Panc1 (cell line): ENCODE data around the gene CACNA2D4. TPM values are rescaled to one million over a fixed set of nuclear protein-coding genes. Genes with fewer than 3 reads are reported as not detected.
"Not testable (repeated sequence)": the region's sequence is repeated elsewhere in the genome, so short reads cannot be mapped to it uniquely, and the experiment has no call there.

Experiments used
- ATAC-seq: fragments of 200-7000 bp; cut with Tn5 transposase; 2 replicates; pipeline ENCODE4 v1.9.1; 2020; ENCODE audit warnings: mild to moderate bottlenecking, moderate library complexity
- BruUV-seq: library from RNA; stranded (reverse); fragments of 400-500 nt; replicated peaks from 2 replicates; lab custom pipeline; 2021; lab: Mats Ljungman, UMichigan
- CTCF ChIA-PET: fragments of 300-600 bp; sonication (Branson Sonifier 250); formaldehyde crosslinking; loops from one replicate; lab custom pipeline; 2022; ENCODE audit warnings: antibody characterized with exemption; lab: Charles Lee
- POLR2A ChIA-PET: fragments of 300-600 bp; sonication (Branson Sonifier 250); formaldehyde crosslinking; loops from one replicate; lab custom pipeline; 2022; ENCODE audit warnings: antibody characterized with exemption; lab: Charles Lee
- DNase-seq: peaks from one replicate; pipeline ENCODE4 v3.0.0-alpha.2; 2010; ENCODE audit warnings: low read depth, low spot score
- H3K27ac ChIP-seq: 2 replicates; pipeline ENCODE4 v1.5.1; 2011; ENCODE audit warnings: mild to moderate bottlenecking, low read length, inconsistent platforms
- H3K27me3 ChIP-seq: fragments of 200-500 bp; sonication (Bioruptor generic); 2 replicates; pipeline ENCODE4 v1.6.0; 2014; ENCODE audit warnings: low read length, inconsistent platforms; ENCODE audit not compliant: control insufficient read depth, insufficient read depth
- H3K36me3 ChIP-seq: fragments of 200-500 bp; sonication (Bioruptor generic); 2 replicates; pipeline ENCODE4 v1.5.1; 2014; ENCODE audit warnings: inconsistent platforms, mild to moderate bottlenecking, low read length, moderate library complexity; ENCODE audit not compliant: control insufficient read depth, insufficient read depth
- H3K4me1 ChIP-seq: 2 replicates; pipeline ENCODE4 v1.5.1; 2011; ENCODE audit warnings: inconsistent platforms, mild to moderate bottlenecking, low read length, moderate library complexity; ENCODE audit not compliant: control insufficient read depth, insufficient read depth
- H3K4me3 ChIP-seq, 2 experiments: 2 replicates each; pipeline ENCODE4 v1.5.1; 2011 to 2012; ENCODE audit warnings: low read depth in 2 of 2, low read length in 2 of 2, mild to moderate bottlenecking in 2 of 2, inconsistent platforms in 1 of 2, moderate library complexity in 1 of 2
- H3K9me3 ChIP-seq: fragments of 200-500 bp; sonication (Bioruptor generic); 2 replicates; pipeline ENCODE4 v1.5.1; 2014; ENCODE audit warnings: low read depth, mild to moderate bottlenecking, inconsistent platforms, low read length, moderate library complexity; ENCODE audit not compliant: control insufficient read depth, insufficient read depth
- POLR2AphosphoS5 ChIP-seq: IDR thresholded peaks from 2 replicates; pipeline ENCODE4 v1.6.1; 2012; ENCODE audit warnings: mild to moderate bottlenecking, low read depth, low read length, moderate library complexity
- SIN3A ChIP-seq: IDR thresholded peaks from 2 replicates; pipeline ENCODE4 v1.6.1; 2012; ENCODE audit warnings: low read depth, mild to moderate bottlenecking, low read length, moderate library complexity, borderline replicate concordance; ENCODE audit not compliant: insufficient read depth
- TCF7L2 ChIP-seq: IDR thresholded peaks from 2 replicates; pipeline ENCODE4 v1.6.1; 2011; ENCODE audit warnings: mild to moderate bottlenecking, low read depth, low read length, inconsistent platforms
- in situ Hi-C: cut with HindIII; loops from 2 replicates; pipeline ENCODE4 v1.10.0; 2016; ENCODE audit warnings: low sequenced_read_pairs, low pct_unique_long_range_greater_than_20kb
- intact Hi-C: fragments of 100-400 bp; cut with micrococcal nuclease; formaldehyde crosslinking; loops from one replicate; pipeline ENCODE4 v1.10.0; 2022; ENCODE audit not compliant: unreplicated experiment
- total RNA-seq: library from RNA; stranded (reverse); gene quantifications from one replicate; pipeline ENCODE4 v1.2.1, GENCODE V29; 2021; ENCODE audit not compliant: unreplicated experiment
- TF ChIP-seq, protein P1 (sequence below), 2 experiments: IDR thresholded peaks; 2 replicates each; pipeline ENCODE4 v1.6.1; 2011 to 2012; ENCODE audit warnings: low read depth in 2 of 2, control low read depth in 1 of 2, low read length in 1 of 2, mild to moderate bottlenecking in 1 of 2, moderate library complexity in 1 of 2; ENCODE audit not compliant: insufficient read depth in 1 of 2
- TF ChIP-seq, protein P2 (sequence below): fragments of 450-650 bp; IDR thresholded peaks from 2 replicates; pipeline ENCODE4 v1.5.1; 2017; ENCODE audit warnings: mild to moderate bottlenecking

Gene CACNA2D4
- total RNA-seq, 1 experiment from 2014 or later: 0.15 TPM

DNA sequence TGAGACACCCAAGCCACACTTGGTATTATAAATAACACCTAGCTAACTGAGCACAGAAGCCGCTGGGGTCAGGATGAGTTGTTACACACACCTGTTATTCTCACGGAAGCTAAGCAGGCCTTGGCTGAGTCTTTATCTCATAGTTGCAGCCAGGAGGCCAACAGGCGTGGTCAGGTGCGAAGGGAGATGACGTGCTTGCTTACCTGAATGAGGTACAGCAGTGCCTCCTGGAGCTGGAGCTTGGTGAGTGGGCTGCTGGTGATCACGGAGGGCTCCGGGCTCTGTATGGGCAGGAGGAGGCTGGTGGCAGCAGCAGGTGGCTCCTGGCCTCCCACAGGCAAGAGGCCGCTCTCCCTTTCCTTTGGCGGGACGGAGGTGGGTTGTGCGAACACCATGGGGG, 30.4 kb upstream of the CACNA2D4 start:
- in situ Hi-C loops: no loop called here
- no peak for TF ChIP-seq TCF7L2
- no peak for TF ChIP-seq SIN3A
- no peaks in the 10 kb centered on the region for H3K9me3 ChIP-seq
- no peaks in the 10 kb centered on the region for H3K27me3 ChIP-seq
- H3K27ac ChIP-seq: no peak overlapping the region
- no peak for DNase-seq
- no peak overlapping the region for H3K4me3 ChIP-seq
- intact Hi-C loops: no loop called here
- ATAC-seq: no peak
- POLR2A ChIA-PET: no interaction called here
- no peaks in the 10 kb centered on the region for H3K4me1 ChIP-seq
- no TSS peak for BruUV-seq
- H3K36me3 ChIP-seq: no peaks in the 10 kb centered on the region
- CTCF ChIA-PET: no interaction called here

DNA sequence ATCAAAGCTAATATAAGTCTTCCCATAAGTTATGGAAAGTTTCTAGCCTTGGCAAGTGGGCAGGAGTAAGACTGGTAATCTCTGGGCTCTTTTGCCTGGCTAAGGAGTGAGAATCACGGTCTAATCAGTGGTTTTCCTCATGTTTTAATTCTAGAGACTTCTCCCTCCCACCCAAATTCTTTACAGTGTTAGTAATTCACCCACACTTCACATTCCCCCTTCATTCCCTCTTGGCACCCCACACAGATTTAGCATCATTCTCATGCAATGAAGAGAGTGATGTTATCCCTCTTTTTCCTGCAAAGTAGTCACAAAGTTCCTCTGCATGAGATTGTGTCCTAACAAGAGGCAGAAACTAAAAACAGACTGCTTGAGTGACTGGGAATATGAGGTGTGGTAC, 28.6 kb upstream of the CACNA2D4 start:
- CTCF ChIA-PET: no interaction called here
- H3K36me3 ChIP-seq: no peaks in the 10 kb centered on the region
- no TSS peak for BruUV-seq
- POLR2A ChIA-PET: no interaction called here
- H3K4me3 ChIP-seq: no peak overlapping the region
- DNase-seq (no peak), ATAC-seq (no peak)
- in situ Hi-C loops: no loop called here
- H3K27ac ChIP-seq: no peak overlapping the region
- intact Hi-C loops: no loop called here
- TF ChIP-seq, protein P1, sequence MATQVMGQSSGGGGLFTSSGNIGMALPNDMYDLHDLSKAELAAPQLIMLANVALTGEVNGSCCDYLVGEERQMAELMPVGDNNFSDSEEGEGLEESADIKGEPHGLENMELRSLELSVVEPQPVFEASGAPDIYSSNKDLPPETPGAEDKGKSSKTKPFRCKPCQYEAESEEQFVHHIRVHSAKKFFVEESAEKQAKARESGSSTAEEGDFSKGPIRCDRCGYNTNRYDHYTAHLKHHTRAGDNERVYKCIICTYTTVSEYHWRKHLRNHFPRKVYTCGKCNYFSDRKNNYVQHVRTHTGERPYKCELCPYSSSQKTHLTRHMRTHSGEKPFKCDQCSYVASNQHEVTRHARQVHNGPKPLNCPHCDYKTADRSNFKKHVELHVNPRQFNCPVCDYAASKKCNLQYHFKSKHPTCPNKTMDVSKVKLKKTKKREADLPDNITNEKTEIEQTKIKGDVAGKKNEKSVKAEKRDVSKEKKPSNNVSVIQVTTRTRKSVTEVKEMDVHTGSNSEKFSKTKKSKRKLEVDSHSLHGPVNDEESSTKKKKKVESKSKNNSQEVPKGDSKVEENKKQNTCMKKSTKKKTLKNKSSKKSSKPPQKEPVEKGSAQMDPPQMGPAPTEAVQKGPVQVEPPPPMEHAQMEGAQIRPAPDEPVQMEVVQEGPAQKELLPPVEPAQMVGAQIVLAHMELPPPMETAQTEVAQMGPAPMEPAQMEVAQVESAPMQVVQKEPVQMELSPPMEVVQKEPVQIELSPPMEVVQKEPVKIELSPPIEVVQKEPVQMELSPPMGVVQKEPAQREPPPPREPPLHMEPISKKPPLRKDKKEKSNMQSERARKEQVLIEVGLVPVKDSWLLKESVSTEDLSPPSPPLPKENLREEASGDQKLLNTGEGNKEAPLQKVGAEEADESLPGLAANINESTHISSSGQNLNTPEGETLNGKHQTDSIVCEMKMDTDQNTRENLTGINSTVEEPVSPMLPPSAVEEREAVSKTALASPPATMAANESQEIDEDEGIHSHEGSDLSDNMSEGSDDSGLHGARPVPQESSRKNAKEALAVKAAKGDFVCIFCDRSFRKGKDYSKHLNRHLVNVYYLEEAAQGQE (IDR thresholded peaks at IDR 0.05; ENCODE audit: insufficient read depth in 1 of 2, low read depth in 2 of 2, low read length in 1 of 2): no peak
- TF ChIP-seq TCF7L2 (no peak), SIN3A (no peak)
- H3K9me3 ChIP-seq: no peaks in the 10 kb centered on the region
- H3K27me3 ChIP-seq: no peaks in the 10 kb centered on the region
- no peaks in the 10 kb centered on the region for H3K4me1 ChIP-seq

DNA sequence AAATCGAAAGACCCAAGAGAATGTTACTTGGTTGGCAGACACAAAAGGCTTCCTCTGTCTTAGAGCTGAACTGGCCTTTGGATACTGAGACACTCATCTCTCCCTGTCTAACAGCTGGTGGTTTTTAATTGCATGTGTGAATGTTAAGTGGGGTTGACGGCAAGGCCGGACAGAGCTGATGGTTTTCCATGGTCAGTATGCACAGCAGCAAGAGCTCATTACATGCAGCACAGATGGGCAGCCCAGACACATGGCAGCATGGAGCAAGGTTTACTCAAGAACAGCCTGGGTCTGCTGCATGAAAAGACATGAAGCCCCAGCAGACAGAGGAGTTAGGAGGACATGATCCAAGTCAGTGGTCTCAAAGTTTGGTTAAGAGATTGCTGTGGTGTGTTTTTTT, 27.8 kb upstream of the CACNA2D4 start:
- in situ Hi-C loops: no loop called here
- ATAC-seq (no peak), DNase-seq (no peak)
- no peaks in the 10 kb centered on the region for H3K36me3 ChIP-seq
- TF ChIP-seq, protein P1 (IDR thresholded peaks at IDR 0.05; ENCODE audit: insufficient read depth in 1 of 2, low read depth in 2 of 2, low read length in 1 of 2): no peak
- TF ChIP-seq, protein P2, sequence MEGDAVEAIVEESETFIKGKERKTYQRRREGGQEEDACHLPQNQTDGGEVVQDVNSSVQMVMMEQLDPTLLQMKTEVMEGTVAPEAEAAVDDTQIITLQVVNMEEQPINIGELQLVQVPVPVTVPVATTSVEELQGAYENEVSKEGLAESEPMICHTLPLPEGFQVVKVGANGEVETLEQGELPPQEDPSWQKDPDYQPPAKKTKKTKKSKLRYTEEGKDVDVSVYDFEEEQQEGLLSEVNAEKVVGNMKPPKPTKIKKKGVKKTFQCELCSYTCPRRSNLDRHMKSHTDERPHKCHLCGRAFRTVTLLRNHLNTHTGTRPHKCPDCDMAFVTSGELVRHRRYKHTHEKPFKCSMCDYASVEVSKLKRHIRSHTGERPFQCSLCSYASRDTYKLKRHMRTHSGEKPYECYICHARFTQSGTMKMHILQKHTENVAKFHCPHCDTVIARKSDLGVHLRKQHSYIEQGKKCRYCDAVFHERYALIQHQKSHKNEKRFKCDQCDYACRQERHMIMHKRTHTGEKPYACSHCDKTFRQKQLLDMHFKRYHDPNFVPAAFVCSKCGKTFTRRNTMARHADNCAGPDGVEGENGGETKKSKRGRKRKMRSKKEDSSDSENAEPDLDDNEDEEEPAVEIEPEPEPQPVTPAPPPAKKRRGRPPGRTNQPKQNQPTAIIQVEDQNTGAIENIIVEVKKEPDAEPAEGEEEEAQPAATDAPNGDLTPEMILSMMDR: no peak
- TF ChIP-seq TCF7L2 (no peak), POLR2AphosphoS5 (no peak), SIN3A (no peak)
- no peaks in the 10 kb centered on the region for H3K27me3 ChIP-seq
- no peak overlapping the region for H3K4me3 ChIP-seq
- intact Hi-C loops: no loop called here
- H3K27ac ChIP-seq: no peak overlapping the region
- no peaks in the 10 kb centered on the region for H3K9me3 ChIP-seq
- POLR2A ChIA-PET: no interaction called here
- CTCF ChIA-PET: interaction anchor here (0.6 kb wide), 1 partner anchor 145 kb away, joined by 4 read pairs; no protein-coding TSS in a partner anchor
- no peaks in the 10 kb centered on the region for H3K4me1 ChIP-seq
- no TSS peak for BruUV-seq

DNA sequence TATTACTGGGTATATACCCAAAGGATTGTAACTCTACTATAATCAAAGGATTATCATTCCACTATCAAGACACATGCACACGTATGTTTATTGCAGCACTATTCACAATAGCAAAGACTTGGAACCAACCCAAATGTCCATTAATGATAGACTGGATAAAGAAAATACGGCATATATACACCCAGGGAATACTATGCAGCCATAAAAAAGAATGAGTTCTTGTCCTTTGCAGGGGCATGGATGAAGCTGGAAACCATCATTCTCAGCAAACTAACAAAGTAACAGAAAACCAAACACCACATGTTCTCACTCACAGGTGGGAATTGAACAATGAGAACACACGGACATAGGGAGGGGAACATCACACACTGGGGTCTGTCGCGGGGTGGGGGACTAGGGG, 27.1 kb upstream of the CACNA2D4 start:
- H3K36me3 ChIP-seq, H3K4me3 ChIP-seq, H3K27ac ChIP-seq, intact Hi-C loops, ATAC-seq, POLR2A ChIA-PET, in situ Hi-C loops, CTCF ChIA-PET, H3K9me3 ChIP-seq, DNase-seq, BruUV-seq, H3K27me3 ChIP-seq, H3K4me1 ChIP-seq: not testable (repeated sequence)
